NCI-H2227 (cell line): ENCODE results near the gene PDZD4.

Source experiments
- DNase-seq: peaks from one replicate; lab custom pipeline; 2025; ENCODE audit not compliant: unreplicated experiment; lab: John Stamatoyannopoulos, UW

The PDZD4 gene

DNA sequence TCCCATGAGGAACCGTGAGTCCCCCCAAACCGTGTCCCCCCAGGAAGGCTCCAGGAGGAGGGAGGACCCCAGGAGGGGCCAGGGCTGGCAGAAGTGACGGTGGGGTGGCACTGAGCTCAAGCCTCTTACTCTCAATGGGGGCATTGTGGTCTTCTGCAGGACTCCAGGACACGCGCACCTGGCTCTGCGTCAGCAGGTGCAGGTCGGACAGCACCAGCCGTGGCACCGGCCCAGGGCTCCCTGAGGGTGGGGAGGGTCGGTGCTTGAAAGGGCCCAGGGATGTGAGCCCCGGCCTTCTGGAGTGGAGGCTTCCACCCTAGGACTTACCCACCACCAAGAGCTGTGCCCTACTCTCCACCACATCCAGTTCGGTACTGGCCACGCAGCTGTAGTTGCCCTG lies 37.3 kb upstream of the PDZD4 start:
- DNase-seq: no peak

DNA sequence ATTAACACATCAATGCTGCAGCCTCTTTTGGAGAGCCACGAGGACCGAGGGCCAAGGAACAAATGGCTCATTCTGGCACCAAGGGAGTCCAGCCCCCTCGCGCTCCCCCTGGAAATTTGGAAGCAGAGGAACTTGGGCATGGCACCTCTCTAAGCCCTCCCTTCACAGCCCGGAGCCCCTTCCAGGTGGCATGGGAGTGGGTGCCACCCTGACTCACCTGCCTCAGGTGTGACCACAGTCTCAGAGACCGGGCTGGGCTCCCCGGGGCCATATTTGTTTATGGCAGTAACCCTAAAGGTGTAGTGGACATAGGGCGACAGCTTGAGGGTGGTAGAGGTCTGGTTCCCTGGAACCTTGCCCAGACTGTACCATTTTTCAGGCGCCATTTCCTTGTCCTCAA lies 36.8 kb upstream of the PDZD4 start:
- no peak for DNase-seq

DNA sequence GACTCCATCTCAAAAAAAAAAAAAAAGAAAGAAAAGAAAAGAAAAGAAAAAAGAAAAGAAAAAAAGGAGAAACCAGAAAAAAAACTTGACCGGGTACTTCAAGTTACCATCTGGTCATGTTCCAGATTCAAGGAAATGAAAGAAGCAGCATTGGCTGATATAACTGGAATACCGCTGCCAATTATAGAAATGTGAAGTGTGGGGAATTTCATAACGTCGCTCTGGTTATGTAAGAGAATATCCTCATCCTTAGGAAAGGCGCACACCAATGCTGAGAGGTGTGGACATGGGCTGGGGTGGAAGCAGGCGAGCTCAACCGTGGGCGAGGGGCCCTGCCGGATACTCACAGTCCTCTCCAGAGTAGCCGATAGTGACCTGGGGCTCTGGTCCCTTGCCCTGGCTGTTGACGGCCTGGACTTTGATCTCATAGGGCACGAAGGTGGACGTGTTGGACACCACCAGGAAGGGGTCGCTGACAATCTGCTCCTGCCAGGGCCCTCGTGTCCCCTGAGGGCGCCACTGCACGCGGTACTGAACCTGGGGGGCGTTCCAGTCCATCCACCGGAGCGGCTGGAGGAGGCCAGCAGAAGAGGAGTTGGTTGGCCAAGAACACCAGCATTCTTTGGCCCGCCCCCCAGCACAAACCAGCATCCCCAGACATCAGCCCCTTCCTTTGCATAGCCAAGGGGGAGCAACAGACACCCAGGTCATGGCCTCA lies 36.1 kb upstream of the PDZD4 start:
- DNase-seq: no peak

DNA sequence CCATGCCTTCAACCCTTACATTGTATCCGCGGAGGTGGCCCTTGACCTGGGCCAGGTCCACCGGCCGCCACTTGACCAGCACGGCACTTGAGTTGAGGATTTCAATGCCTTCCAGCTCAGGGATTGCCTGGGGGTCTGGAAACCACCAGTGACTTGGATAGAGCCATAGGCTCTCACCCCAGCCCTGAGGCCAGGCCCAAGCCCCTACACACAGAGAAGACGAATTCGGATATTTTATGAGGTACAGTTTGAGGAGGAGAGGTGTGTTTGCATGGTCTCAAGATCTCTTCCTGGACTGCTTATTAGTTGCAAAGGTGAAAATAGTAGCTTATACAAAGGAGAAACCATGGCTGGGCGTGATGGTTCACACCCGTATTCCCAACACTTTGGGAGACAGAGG lies 35.3 kb upstream of the PDZD4 start:
- DNase-seq: no peak

DNA sequence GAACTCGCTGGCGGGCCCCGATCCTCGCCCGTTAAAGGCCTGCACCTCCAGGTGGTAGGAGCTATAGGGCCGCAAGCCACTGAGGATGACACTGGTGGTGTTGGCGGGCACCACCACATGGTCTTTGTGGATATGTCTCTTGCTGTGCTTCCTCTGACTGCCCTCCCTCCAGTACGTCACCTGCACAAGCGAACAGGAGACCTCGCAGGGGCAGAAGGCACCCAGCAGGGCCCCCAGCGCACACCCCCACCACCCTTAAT lies 34.9 kb upstream of the PDZD4 start:
- no peak for DNase-seq

DNA sequence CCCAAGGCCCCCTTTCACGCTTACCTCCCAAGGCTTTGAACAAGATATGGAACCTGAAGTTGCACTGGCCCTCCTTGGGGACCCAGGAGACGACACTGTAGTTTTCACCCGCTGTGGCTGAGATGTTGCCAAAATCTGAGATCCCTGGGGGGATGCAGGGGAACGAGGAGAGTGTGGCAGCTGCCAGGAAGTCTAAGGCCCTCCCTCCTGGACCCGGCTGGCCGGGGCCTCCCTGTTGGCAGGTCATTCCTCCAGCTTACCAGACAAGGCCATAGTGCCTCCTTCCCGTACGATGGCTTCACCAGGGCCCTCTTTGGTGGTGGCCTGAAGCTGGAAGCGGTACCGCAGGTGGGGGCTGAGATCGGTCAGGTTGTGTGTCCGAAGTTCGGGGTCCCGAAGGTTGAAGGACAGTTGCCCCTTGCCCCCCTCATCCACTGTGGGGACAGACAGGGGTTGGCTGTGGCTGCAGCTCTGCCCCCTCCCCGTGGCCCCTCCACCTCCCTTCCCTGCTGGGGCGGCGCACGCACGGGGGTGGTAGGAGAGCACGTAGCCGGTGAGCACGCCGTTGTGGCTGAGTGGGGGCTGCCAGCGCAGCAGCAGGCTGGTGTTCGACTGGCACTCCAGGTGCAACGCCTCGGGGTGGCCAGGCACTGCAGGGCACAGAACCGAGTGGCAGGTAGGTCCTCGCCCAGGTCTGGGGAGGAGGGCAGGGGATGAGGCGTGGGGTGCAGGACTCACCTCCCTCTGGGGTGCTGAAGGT lies 34.4 kb upstream of the PDZD4 start:
- no peak for DNase-seq

DNA sequence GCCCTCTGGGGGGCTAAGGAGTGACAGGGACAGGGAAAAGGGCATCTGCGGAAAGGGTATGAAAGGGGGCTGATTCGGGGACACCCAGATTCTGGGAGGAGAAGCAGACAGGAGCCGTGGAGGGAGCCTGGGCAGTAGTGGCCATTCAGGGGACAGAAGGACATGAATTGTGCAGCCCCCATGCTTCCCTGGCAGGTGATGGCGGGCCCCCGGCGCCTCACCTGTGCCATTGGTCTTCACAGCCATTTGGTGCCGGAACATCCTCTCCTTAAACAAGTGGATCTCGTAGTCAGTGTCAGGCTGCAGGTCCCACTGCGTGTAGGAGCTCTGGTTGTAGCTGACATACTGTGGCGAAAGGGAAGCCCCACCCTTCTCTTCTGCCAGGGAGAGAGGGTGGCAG lies 33.8 kb upstream of the PDZD4 start:
- DNase-seq: no peak

DNA sequence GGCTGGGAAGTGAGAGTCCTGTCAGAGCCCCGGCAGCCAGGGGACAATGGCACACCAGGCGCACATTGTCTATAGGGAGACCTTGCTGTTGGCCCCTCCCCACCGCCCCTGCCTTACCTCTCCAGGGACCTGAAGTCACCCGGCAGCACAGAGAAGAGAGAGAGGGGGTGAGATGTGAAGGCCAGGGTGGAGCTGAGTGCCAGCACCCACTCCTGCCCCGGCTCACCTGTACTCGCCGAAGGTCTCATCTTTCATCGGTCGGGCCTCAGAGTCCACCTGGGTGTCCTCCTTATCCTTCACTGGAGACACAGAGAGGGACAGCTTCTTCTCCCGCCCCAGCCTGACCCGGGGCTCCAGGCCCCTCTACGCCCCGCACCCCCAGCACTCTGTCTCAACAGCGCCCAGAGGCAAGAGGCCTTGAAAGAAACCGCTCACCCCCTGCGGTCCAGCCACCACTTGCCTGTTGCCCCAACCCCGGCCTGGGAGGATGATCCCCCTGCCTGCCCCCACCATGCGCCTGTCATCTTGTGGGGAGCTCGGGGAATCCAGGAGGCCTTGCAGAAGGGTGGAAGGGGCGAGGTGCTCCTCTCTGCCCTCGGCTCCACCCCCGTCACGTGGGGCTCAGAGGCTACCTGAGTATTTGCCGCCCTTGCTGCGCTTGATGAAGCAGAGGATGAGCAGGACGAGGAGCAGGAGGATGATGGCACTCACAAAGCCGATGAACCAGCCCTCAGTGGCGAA lies 33.1 kb upstream of the PDZD4 start:
- no peak for DNase-seq

DNA sequence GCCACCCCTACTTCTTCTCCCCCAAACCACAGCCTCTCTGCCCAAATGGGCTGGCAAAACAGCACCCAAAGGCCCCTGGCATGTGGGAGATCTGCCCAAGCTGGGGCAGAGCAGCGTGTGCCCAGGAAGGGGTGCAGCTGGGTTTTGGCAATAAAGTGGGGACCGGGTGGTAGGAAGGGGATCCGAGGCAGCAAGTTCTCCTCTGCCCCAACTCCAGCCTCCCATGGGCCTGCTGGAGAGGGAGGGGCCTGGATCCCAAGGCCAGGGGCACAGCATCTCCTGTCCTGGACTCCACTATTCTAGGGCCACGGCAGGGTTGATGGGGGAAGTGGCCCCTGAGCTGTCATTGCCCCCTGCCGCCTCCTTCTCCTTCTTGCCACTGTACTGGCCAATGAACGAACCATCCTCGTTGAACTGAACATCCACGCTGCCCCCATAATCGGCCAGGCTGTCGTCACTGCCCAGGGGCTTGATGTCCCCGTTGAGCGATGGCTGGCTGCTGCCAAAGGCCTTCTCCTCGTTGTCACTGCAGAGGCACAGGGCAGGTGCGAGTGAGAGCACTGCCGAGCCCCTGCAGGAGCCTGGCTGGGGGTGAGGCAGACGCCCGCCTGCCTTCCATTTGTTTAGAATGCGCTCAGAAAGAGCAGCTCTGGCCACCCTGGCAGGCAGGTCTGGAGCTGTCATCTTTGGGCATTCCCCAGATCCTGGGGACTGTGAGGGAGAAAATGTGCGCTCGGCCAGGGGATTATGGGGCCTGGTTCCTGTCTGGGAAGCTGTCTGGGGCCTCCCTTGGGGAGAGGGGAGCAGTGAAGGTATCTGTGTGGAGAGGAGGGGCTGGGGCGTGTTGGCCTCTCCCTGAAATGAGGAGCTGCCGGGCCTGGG lies 32.3 kb upstream of the PDZD4 start:
- DNase-seq: no peak

DNA sequence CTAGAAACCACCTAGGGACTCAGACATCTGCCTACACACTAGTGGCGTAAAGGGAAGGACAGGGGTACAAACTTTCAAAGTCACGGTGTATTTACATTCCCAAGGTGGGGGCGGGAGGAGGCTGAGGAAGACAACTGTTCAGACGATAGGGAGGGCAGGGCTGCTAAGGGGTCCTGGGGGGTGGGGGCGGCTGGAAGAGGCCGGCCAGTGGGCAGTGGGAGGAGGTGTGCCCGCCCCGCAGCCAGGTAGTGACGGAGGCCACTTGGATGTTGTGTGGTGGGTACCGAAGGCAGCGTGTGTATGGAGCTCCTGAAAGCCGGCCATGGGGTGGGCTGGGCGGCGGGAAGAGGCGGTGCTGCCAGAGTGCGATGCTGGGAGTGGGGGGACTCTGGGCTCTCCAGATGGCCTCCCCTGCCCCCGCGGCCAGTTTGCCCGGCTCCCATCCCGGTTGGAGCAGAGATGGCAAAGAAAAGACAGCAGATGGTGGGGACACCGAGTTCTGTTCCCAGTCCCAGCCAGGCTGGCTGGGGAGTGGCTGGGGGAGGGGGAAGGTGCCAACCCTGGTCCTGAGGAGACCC lies 31.5 kb upstream of the PDZD4 start:
- no peak for DNase-seq

DNA sequence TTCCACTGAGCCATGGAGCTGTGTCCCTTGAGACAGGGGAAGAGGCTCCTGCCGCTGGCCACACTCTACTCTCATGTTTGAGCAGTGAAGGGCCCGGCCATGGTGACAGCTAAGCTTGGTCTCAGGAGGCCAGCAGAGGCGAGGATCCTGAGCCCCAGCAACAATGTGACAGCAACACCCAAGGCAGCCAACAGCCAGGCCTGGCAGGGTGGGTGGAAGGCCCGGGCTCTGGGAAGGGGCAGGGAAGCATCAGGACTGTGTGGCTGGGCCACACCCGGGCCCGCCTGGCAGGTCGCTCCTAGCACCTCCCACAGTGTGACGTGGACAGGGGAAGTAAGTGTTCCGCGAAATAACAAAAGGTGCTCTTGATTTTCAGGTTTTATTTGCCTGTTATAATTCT lies 30.8 kb upstream of the PDZD4 start:
- no peak for DNase-seq

DNA sequence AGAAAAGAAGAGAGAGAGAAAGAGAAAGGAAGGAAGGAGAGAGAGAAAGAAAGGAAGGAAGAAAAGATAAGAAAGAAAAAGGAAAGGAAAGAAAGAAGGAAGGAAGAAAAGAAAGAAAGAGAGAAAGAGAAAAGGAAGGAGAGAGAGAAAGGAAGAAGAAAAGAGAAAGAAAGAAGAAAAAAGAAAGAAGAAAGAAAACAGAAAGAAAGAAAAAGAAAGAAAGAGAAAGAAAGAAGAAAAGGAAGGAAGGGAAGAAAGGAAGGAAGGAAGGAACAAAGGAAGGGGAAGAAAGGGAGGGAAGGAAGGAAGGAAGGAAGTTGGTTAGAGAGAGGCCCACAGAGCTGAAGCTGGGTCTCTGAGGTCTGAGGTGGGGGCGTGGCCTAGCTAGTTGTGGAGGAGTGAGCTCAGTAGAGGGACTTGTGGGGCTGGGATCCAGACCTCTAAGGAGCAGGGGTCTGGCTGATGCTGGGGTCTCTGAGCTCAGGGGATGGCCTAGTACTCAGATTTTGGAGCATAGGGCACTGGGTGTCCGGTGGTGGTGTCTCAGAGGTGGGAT lies 27.1 kb upstream of the PDZD4 start:
- DNase-seq: no peak

DNA sequence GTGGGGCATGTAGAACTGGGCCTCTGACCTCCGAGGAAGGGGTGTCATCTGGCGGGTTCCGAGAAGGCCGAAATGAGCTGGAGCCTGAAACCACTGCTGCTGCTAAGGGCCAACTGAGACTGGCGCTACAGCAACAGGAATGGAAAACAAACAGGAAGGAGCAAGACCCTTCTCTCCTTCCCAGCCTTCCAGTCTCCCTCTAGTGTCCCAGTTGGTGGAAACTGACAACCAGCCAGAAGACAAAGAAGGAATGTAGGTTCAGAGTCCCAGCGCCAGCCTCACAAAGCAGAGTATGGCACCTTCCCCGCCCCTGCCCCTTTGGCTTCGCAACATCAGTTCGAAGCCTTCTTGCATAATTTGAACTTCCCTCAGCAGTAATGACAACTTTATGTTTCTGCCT lies 24.4 kb upstream of the PDZD4 start:
- no peak for DNase-seq

DNA sequence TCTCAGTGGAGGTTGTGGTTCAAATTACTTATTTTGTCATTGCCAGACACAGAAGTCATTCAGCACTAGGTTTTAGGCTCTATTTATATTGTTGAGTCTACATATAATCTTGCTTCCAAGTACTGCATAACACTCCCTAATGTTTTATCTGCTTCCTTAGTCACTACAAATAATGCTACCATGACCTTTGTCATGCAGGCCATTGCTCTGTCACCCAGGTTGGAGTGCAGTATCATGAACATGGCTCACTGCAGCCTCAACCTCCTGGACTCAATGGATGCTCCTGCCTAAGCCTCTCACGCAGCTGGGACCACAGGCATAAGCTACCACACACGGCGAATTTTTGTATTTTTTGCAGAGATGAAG lies 23.5 kb upstream of the PDZD4 start:
- DNase-seq: no peak

DNA sequence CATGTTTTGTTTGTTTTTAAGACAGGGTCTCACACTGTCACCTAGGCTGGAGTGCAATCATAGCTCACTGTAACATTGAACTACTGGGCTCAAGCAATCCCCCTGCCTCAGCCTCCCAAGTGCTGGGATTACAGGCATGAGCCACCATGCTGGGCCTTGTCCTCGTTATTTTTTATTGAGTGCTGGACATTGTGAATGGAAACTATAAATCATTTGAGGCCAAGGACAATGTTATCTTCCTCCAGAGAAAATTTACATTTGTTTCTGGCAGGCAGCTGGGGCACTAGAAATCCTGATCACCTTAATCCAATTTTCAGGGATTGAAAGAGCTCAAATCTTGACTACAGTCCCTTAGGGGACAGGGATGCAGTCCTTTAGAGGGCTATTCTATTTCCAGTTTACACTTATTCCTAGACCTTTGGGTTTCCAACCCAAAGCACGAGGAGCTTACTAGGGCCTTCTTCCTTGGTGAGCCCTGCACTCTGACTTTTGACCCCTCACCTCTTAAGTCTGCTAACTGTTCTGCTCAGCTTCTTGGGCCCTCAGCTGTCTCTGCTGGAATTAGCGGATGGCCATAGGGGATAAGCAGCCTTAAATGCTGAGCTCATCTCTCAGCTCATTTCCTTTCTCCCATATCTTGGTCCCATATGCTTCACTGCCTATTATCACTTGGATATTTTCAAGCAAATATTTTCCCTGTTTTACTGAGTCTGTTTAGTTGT lies 23.0 kb upstream of the PDZD4 start:
- DNase-seq: no peak

DNA sequence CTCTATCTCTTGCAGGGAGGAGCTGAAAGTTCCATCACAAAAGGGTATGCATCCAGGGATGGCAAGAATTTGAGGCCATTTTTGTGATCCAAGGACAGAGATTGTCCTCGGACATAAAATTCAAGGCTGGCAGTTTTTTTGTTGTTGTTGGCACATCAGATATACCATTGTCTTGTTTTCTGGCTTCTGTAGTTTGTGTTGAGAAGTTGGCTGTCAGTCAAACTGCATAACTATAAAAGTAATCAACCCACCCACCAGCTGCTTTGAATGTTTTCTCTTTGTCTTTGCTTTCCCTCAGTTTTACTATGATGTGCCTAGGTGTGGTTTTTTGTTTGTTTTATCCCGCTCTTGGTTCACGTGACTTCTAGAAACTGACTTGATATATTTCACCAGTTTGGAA lies 21.6 kb upstream of the PDZD4 start:
- DNase-seq: no peak

DNA sequence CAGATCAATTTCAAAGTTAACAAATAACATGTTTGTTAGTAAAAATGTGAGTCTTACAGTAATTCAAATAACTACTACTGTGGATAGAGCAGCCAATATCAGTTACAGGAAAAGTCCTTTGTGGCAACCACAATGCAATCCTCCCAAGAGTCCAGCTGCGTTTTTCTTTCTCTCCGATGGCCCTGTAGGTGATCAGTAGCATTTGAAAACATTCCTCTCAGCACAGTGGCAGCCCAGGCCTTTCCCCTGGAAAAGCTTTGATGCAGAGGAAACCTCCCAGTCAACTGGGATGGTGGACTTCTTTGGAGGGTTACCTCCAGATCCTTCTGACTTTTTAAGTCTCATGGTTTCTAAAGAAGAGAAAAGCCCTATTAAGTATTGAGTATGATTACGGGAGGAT lies 18.0 kb upstream of the PDZD4 start:
- no peak for DNase-seq

DNA sequence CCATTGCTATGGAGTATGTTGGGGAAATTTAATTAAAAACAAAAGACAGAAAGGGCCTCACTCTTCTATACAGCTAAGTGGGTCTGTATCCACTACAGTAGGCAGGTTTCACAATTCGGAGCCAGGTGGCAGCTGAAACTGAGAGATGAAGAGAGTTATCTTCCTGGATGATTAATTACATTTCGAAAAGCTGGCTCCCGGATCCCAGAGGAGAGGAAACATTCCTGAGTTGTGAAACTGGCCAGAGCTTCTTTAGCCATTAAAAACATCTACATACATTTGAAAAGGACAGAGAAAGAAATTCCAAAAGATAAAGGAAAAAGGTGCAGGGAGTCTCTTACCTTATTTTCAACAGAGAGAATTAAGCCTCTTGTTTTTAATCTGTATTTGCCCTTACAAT lies 15.5 kb upstream of the PDZD4 start:
- DNase-seq: no peak

DNA sequence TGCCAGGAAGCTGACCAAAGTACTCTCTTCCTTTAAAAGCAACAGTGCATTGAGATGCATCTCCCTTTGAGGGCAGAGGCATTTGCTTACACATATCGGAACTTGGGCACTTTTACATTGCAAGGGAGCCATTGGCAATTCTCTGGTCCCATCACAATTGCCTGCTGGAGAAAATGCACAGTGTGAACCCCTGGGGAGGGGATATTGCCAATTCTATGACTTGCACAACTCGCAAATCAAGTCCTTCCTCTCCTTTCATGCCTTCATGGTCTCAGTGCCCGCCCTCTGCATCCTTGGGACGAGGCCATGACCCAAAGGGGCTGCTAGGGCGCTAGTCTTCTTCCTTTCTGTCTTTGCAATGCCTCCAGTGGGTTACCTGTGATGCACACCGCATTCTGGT lies 14.9 kb upstream of the PDZD4 start:
- no peak for DNase-seq

DNA sequence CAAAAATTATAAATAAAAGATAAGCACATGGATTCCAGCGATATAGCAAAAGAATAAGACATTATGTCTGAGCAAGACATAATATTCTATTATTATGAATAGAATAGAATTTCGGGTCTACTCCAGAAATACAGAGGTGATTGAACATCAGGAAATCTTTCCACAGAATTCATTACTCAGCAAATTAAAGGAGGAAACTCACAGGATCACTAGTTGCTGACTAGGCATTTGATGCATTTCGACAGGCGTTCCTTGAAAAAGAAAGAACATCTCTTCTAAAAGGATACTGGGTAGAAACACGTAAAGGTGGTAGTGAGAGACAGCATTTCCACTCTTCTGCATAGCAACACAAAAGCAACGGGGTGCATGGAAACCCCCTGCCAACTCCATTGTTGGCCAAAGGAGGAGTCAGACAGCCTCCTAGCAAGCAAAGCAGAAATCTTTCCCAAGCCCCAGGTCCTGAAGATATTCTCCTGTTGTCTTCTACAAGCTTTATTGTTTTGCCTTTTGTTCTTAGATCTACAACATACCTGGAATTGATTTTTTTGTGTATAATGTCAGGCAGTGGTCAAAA lies 14.3 kb upstream of the PDZD4 start:
- no peak for DNase-seq
